Stimulated activated CD8-positive, alpha-beta memory T cell treated with anti-CD3 and anti-CD28 coated beads, Interleukin-15, amount 100 ng/mL, for 1 hour (primary cell): ENCODE measurements around the gene TMC2.
A peak's percentile ranks its signal among the peaks of the same experiment; 100 is the strongest.
"Not testable (repeated sequence)": the region's sequence is repeated elsewhere in the genome, so short reads cannot be mapped to it uniquely, and the experiment has no call there.

ENCODE experiments used
- DNase-seq: peaks from one replicate; pipeline ENCODE4 v3.0.0-alpha.2; 2020; ENCODE audit warnings: low read depth

TMC2 gene

GRCh38 chr20:2663364-2663886 lies 127.1 kb downstream of the TMC2 start:
- no peak for DNase-seq

- DNase-seq: peak; percentile 85
These were observed 127.7 kb downstream of the TMC2 start, which contains the start of gene IDH3B for GRCh38 chr20:2663887-2664719. TSS of gene IDH3B (minus strand) at chr20:2664216. CDS start at chr20:2664188, 28 bp downstream.

- no peak for DNase-seq
These were observed 135.6 kb downstream of the TMC2 start for GRCh38 chr20:2671977-2672376.

- no peak for DNase-seq
These were observed 136.1 kb downstream of the TMC2 start for GRCh38 chr20:2672446-2672845.

GRCh38 chr20:2673453-2673852 lies 137.1 kb downstream of the TMC2 start:
- DNase-seq: no peak

GRCh38 chr20:2680046-2680445 lies 143.7 kb downstream of the TMC2 start:
- DNase-seq: no peak

GRCh38 chr20:2682040-2682439 lies 145.7 kb downstream of the TMC2 start:
- DNase-seq: not testable (repeated sequence)

- DNase-seq: not testable (repeated sequence)
These were observed 148.4 kb downstream of the TMC2 start for GRCh38 chr20:2684817-2685216.

- no peak for DNase-seq
These were observed 151.1 kb downstream of the TMC2 start for GRCh38 chr20:2687514-2687913.

- DNase-seq: peak; percentile 14
These were observed 151.7 kb downstream of the TMC2 start for GRCh38 chr20:2688041-2688591.

- DNase-seq: no peak
These were observed 153.8 kb downstream of the TMC2 start for GRCh38 chr20:2690213-2690612.

GRCh38 chr20:2690718-2691117 lies 154.3 kb downstream of the TMC2 start:
- DNase-seq: no peak

GRCh38 chr20:2691127-2691526 lies 154.8 kb downstream of the TMC2 start:
- DNase-seq: no peak
